SU-DHL-6 (cell line): ENCODE measurements around the gene RABEP2.

Source experiments
- EZH2phosphoT487 ChIP-seq: fragments of 200-600 bp; sonication (generic), shearing (Covaris generic); conservative IDR thresholded peaks from 2 replicates; pipeline ENCODE4 v1.6.1; 2018; ENCODE audit warnings: mild to moderate bottlenecking, antibody characterized with exemption, low read length, moderate library complexity, mixed read lengths
- TF ChIP-seq, protein P1 (sequence below): fragments of 200-600 bp; sonication (generic); IDR thresholded peaks from one replicate; pipeline ENCODE4 v1.5.1; 2017; ENCODE audit warnings: antibody characterized with exemption, mild to moderate bottlenecking, low read length, moderate library complexity; ENCODE audit not compliant: insufficient read depth, poor library complexity, severe bottlenecking

DNA sequence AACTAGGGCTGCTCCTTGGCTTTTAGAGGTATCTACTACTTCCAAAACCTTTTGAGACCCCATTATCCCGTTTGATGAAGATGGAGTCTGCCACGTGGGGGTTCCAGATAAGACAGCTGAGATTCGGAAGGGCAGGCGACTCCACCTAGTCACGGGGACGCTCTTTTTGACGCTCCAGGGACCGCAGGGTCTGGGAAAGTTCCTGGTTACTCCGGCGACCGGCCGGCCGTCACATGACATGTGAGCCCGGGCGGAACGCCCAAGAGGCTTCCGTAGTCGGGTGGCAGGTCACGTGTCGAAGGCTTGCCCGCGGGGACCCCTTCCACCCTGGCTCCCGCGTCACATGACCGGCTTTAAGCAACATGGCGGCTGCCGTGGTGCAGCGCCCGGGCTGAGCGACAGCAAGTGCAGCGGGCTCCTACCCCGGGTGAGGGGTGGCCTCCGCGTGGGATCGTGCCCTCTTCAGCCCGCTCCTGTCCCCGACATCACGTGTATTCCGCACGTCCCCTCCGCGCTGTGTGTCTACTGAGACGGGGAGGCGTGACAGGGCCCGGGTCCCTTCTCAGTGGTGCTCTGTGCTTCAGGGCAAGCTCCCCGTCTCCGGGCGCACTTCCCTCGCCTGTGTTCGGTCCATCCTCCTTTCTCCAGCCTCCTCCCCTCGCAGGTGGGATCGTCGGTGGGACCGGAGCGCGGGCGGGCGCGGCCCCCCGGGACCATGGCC lies 49.6 kb upstream of the RABEP2 start, which contains the start of gene SPNS1:
- TF ChIP-seq, protein P1, sequence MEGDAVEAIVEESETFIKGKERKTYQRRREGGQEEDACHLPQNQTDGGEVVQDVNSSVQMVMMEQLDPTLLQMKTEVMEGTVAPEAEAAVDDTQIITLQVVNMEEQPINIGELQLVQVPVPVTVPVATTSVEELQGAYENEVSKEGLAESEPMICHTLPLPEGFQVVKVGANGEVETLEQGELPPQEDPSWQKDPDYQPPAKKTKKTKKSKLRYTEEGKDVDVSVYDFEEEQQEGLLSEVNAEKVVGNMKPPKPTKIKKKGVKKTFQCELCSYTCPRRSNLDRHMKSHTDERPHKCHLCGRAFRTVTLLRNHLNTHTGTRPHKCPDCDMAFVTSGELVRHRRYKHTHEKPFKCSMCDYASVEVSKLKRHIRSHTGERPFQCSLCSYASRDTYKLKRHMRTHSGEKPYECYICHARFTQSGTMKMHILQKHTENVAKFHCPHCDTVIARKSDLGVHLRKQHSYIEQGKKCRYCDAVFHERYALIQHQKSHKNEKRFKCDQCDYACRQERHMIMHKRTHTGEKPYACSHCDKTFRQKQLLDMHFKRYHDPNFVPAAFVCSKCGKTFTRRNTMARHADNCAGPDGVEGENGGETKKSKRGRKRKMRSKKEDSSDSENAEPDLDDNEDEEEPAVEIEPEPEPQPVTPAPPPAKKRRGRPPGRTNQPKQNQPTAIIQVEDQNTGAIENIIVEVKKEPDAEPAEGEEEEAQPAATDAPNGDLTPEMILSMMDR: no peak
- TF ChIP-seq EZH2phosphoT487: no peak
